Stimulated activated CD4-positive, alpha-beta T cell treated with anti-CD3 and anti-CD28 coated beads, TNF-alpha, amount 100 ng/mL, for 4 hours (primary cell): ENCODE results near the gene TSPYL2.
A peak's percentile ranks its signal among the peaks of the same experiment; 100 is the strongest.

ENCODE experiments used
- DNase-seq, 3 experiments: peaks; one replicate each; pipeline ENCODE4 v3.0.0-alpha.2; 2020; ENCODE audit warnings: low read depth in 3 of 3

Gene TSPYL2

GRCh38 chrX:53081925-53082772 is at the start of gene TSPYL2:
Gene TSPYL2, plus strand, starts transcription at chrX:53082367. Its CDS starts 132 bp downstream, at chrX:53082499.
- DNase-seq, result peak; percentile 80 to 88 (median 84)

- no peak for DNase-seq
Observed at GRCh38 chrX:53036149-53036548, 46.0 kb upstream of the TSPYL2 start.

GRCh38 chrX:53039236-53039635 is 42.9 kb upstream of the TSPYL2 start:
- no peak for DNase-seq

GRCh38 chrX:53044995-53045394 is 37.2 kb upstream of the TSPYL2 start:
- no peak for DNase-seq

GRCh38 chrX:53047228-53047627 is 34.9 kb upstream of the TSPYL2 start:
- no peak for DNase-seq

GRCh38 chrX:53048169-53049126 is 33.7 kb upstream of the TSPYL2 start, which contains the start of gene GPR173:
Gene GPR173, plus strand, starts transcription at chrX:53048789. Its CDS starts 27,833 bp downstream, at chrX:53076622.
- no peak for DNase-seq

- no peak for DNase-seq
Observed at GRCh38 chrX:53049127-53049517, 33.0 kb upstream of the TSPYL2 start.

GRCh38 chrX:53050841-53051240 is 31.3 kb upstream of the TSPYL2 start:
- no peak for DNase-seq

GRCh38 chrX:53055244-53055849 is 26.8 kb upstream of the TSPYL2 start:
- no peak for DNase-seq

GRCh38 chrX:53056292-53056691 is 25.9 kb upstream of the TSPYL2 start:
- DNase-seq, result no peak

- no peak for DNase-seq
Observed at GRCh38 chrX:53065104-53065503, 17.1 kb upstream of the TSPYL2 start.

GRCh38 chrX:53071064-53071463 is 11.1 kb upstream of the TSPYL2 start:
- DNase-seq, result no peak

GRCh38 chrX:53071604-53072417 is 10.4 kb upstream of the TSPYL2 start:
- DNase-seq, result peak in 2 of 3 experiments; percentile 27 to 38

- no peak for DNase-seq
Observed at GRCh38 chrX:53072418-53073114, 9.6 kb upstream of the TSPYL2 start.

- DNase-seq, result no peak
Observed at GRCh38 chrX:53073115-53073586, 9.0 kb upstream of the TSPYL2 start.

- no peak for DNase-seq
Observed at GRCh38 chrX:53075011-53075410, 7.2 kb upstream of the TSPYL2 start.

GRCh38 chrX:53076671-53077070 is 5.5 kb upstream of the TSPYL2 start:
- DNase-seq, result no peak

GRCh38 chrX:53077207-53078197 is 4.7 kb upstream of the TSPYL2 start:
- DNase-seq, result no peak

GRCh38 chrX:53078943-53079342 is 3.2 kb upstream of the TSPYL2 start:
- no peak for DNase-seq
